ENCODE results near the gene LIN9.

LIN9 gene

GRCh38 chr1:226281058-226281457 lies 27.9 kb downstream of the LIN9 start:
- Histone ChIP-seq H4K20me1 (ENCODE audit: insufficient read depth) (no peaks in the 10 kb centered on the region), H2AFZ (ENCODE audit: low read depth) (no peak overlapping the region), H3K79me2 (ENCODE audit: insufficient read depth, low read depth) (no peaks in the 10 kb centered on the region), H3K4me2 (no peak overlapping the region), H3K9ac (no peak overlapping the region), H3K36me3 (ENCODE audit: insufficient read depth) (peaks cover 4% of the 10 kb centered on the region; the same call in 1 of the 2 replicates), H3K27ac (no peak overlapping the region), H3K4me1 (ENCODE audit: low read depth, poor library complexity, severe bottlenecking) (no peaks in the 10 kb centered on the region), H3K4me3 (IDR thresholded peaks at IDR 0.05; ENCODE audit: insufficient read depth, low read depth, low read length) (no peak overlapping the region), H3K27me3 (ENCODE audit: insufficient read depth, low read depth) (no peaks in the 10 kb centered on the region)
- TF ChIP-seq CTCF (conservative IDR thresholded peaks at IDR 0.05; ENCODE audit: low read depth, low read length) = no peak

- no peak overlapping the region for H2AFZ ChIP-seq (ENCODE audit: low read depth)
- no peaks in the 10 kb centered on the region for H3K4me1 ChIP-seq (ENCODE audit: low read depth, poor library complexity, severe bottlenecking)
- no peak for TF ChIP-seq CTCF (conservative IDR thresholded peaks at IDR 0.05; ENCODE audit: low read depth, low read length)
- no peaks in the 10 kb centered on the region for H3K79me2 ChIP-seq (ENCODE audit: insufficient read depth, low read depth)
- H3K9ac ChIP-seq = no peak overlapping the region
- no peak overlapping the region for H3K4me3 ChIP-seq (IDR thresholded peaks at IDR 0.05; ENCODE audit: insufficient read depth, low read depth, low read length)
- H3K4me2 ChIP-seq = no peak overlapping the region
- H3K27me3 ChIP-seq (ENCODE audit: insufficient read depth, low read depth) = no peaks in the 10 kb centered on the region
- H3K27ac ChIP-seq = no peak overlapping the region
- H3K36me3 ChIP-seq (ENCODE audit: insufficient read depth) = no peaks in the 10 kb centered on the region
- H4K20me1 ChIP-seq (ENCODE audit: insufficient read depth) = no peaks in the 10 kb centered on the region
Observed at GRCh38 chr1:226279498-226279897, 29.5 kb downstream of the LIN9 start.

- no peak overlapping the region for H3K4me2 ChIP-seq
- no peak overlapping the region for H3K4me3 ChIP-seq (IDR thresholded peaks at IDR 0.05; ENCODE audit: insufficient read depth, low read depth, low read length)
- no peak overlapping the region for H3K9ac ChIP-seq
- no peaks in the 10 kb centered on the region for H3K36me3 ChIP-seq (ENCODE audit: insufficient read depth)
- no peaks in the 10 kb centered on the region for H3K27me3 ChIP-seq (ENCODE audit: insufficient read depth, low read depth)
- no peaks in the 10 kb centered on the region for H3K79me2 ChIP-seq (ENCODE audit: insufficient read depth, low read depth)
- H3K27ac ChIP-seq = no peak overlapping the region
- H2AFZ ChIP-seq (ENCODE audit: low read depth) = no peak overlapping the region
- TF ChIP-seq CTCF (conservative IDR thresholded peaks at IDR 0.05; ENCODE audit: low read depth, low read length) = no peak
- no peaks in the 10 kb centered on the region for H3K4me1 ChIP-seq (ENCODE audit: low read depth, poor library complexity, severe bottlenecking)
- H4K20me1 ChIP-seq (ENCODE audit: insufficient read depth) = no peaks in the 10 kb centered on the region
Observed at GRCh38 chr1:226277897-226278296, 31.1 kb downstream of the LIN9 start.

- Histone ChIP-seq H2AFZ (ENCODE audit: low read depth) (no peak overlapping the region), H3K36me3 (ENCODE audit: insufficient read depth) (no peaks in the 10 kb centered on the region), H3K27ac (no peak overlapping the region), H3K27me3 (ENCODE audit: insufficient read depth, low read depth) (no peaks in the 10 kb centered on the region), H3K9ac (no peak overlapping the region), H3K4me1 (ENCODE audit: low read depth, poor library complexity, severe bottlenecking) (no peaks in the 10 kb centered on the region), H4K20me1 (ENCODE audit: insufficient read depth) (no peaks in the 10 kb centered on the region), H3K4me2 (no peak overlapping the region), H3K79me2 (ENCODE audit: insufficient read depth, low read depth) (no peaks in the 10 kb centered on the region), H3K4me3 (IDR thresholded peaks at IDR 0.05; ENCODE audit: insufficient read depth, low read depth, low read length) (no peak overlapping the region)
- TF ChIP-seq CTCF (conservative IDR thresholded peaks at IDR 0.05; ENCODE audit: low read depth, low read length) = no peak
Observed at GRCh38 chr1:226276987-226277386, 32.0 kb downstream of the LIN9 start.
